GM18858 (cell line): Measurements from ENCODE around the gene MAP1S.

Experiments used
- ATAC-seq: cut with Tn5 transposase; IDR thresholded peaks from one replicate; pipeline ENCODE4 v1.9.1; 2021; ENCODE audit not compliant: unreplicated experiment

The MAP1S gene

GRCh38 chr19:17737690-17738153 lies 18.4 kb downstream of the MAP1S start:
- ATAC-seq, result no peak

GRCh38 chr19:17739121-17739875 lies 20.0 kb downstream of the MAP1S start:
- no peak for ATAC-seq

- ATAC-seq, result no peak
Observed at GRCh38 chr19:17741456-17741855, 22.2 kb downstream of the MAP1S start.

GRCh38 chr19:17743874-17744580 lies 24.7 kb downstream of the MAP1S start:
- no peak for ATAC-seq

- ATAC-seq, result peak; percentile 68
Observed at GRCh38 chr19:17747205-17748098, 28.2 kb downstream of the MAP1S start.

- no peak for ATAC-seq
Observed at GRCh38 chr19:17748884-17749638, 29.8 kb downstream of the MAP1S start.

GRCh38 chr19:17749912-17750317 lies 30.6 kb downstream of the MAP1S start:
- ATAC-seq, result no peak

GRCh38 chr19:17751103-17751911 lies 32.0 kb downstream of the MAP1S start, which contains the start of gene FCHO1:
FCHO1 (plus strand) TSS chr19:17751477; CDS start chr19:17755165, 3,688 bp downstream.
- ATAC-seq, result no peak

- no peak for ATAC-seq
Observed at GRCh38 chr19:17751912-17752273, 32.6 kb downstream of the MAP1S start.

- ATAC-seq, result no peak
Observed at GRCh38 chr19:17752865-17753639, 33.8 kb downstream of the MAP1S start.

GRCh38 chr19:17753976-17754375 lies 34.7 kb downstream of the MAP1S start:
- no peak for ATAC-seq

GRCh38 chr19:17754634-17755442 lies 35.6 kb downstream of the MAP1S start:
- peak; percentile 34 for ATAC-seq

- no peak for ATAC-seq
Observed at GRCh38 chr19:17755443-17755890, 36.2 kb downstream of the MAP1S start.

- ATAC-seq, result no peak
Observed at GRCh38 chr19:17755977-17756670, 36.8 kb downstream of the MAP1S start.

GRCh38 chr19:17757125-17757524 lies 37.8 kb downstream of the MAP1S start:
- ATAC-seq, result no peak

GRCh38 chr19:17758515-17758914 lies 39.2 kb downstream of the MAP1S start:
- no peak for ATAC-seq

- no peak for ATAC-seq
Observed at GRCh38 chr19:17761148-17761547, 41.9 kb downstream of the MAP1S start.
